GM10248 (cell line): ENCODE measurements around the gene MTM1.

Experiments
- CTCF ChIA-PET: fragments of 300-600 bp; sonication (Branson Sonifier 250); formaldehyde crosslinking; extraction: SDS; loops from one replicate; lab custom pipeline; 2021; ENCODE audit warnings: antibody characterized with exemption; lab: Yijun Ruan, JAX
- POLR2A ChIA-PET: fragments of 350-650 bp; sonication (Branson Sonifier 250); formaldehyde crosslinking; extraction: SDS; loops from one replicate; lab custom pipeline; 2020; ENCODE audit warnings: antibody characterized with exemption; lab: Yijun Ruan, JAX
- DNase-seq: peaks from one replicate; pipeline ENCODE4 v3.0.0; 2012; ENCODE audit errors: extremely low spot score
- CTCF ChIP-seq: IDR thresholded peaks from 2 replicates; pipeline ENCODE4 v1.5.1; 2012; ENCODE audit warnings: mild to moderate bottlenecking, low read depth; ENCODE audit errors: extremely low read depth, missing control alignments, control extremely low read depth

Gene MTM1

GRCh38 chrX:150530821-150531220 is 37.6 kb upstream of the MTM1 start:
- no peak for DNase-seq
- TF ChIP-seq CTCF = no peak
- POLR2A ChIA-PET = no interaction called here
- CTCF ChIA-PET = interaction anchor here (1.4 kb wide), 1 partner anchor 13 kb away, joined by 3 read pairs; no protein-coding TSS in a partner anchor

- CTCF ChIA-PET = interaction anchor here (1.4 kb wide), 1 partner anchor 12 kb away, joined by 3 read pairs; no protein-coding TSS in a partner anchor
- POLR2A ChIA-PET = no interaction called here
- DNase-seq = no peak
- TF ChIP-seq CTCF = no peak
Observed at GRCh38 chrX:150531467-150531866, 37.0 kb upstream of the MTM1 start.

GRCh38 chrX:150533863-150534262 is 34.6 kb upstream of the MTM1 start:
- ChIA-PET CTCF (no interaction called here), POLR2A (no interaction called here)
- DNase-seq = no peak
- TF ChIP-seq CTCF = no peak

- TF ChIP-seq CTCF = no peak
- no peak for DNase-seq
- CTCF ChIA-PET = no interaction called here
- POLR2A ChIA-PET = no interaction called here
Observed at GRCh38 chrX:150536455-150537116, 31.8 kb upstream of the MTM1 start.

GRCh38 chrX:150537851-150538250 is 30.6 kb upstream of the MTM1 start:
- ChIA-PET CTCF (no interaction called here), POLR2A (no interaction called here)
- TF ChIP-seq CTCF = no peak

GRCh38 chrX:150540965-150541364 is 27.5 kb upstream of the MTM1 start:
- DNase-seq = no peak
- ChIA-PET POLR2A (no interaction called here), CTCF (no interaction called here)
- TF ChIP-seq CTCF = no peak

More at GRCh38 chrX:150537851-150538250, 30.6 kb upstream of the MTM1 start:
- no peak for DNase-seq
